Activated CD8-positive, alpha-beta T cell treated with anti-CD3 and anti-CD28 coated beads for 36 hours (primary cell): ENCODE results near the gene SLC35B2. TPM values are rescaled to one million over a fixed set of nuclear protein-coding genes. Genes with fewer than 3 reads are reported as not detected.

Experiments used
- ATAC-seq: fragments of 200-7000 bp; cut with Tn5 transposase; one replicate; pipeline ENCODE4 v1.10.0; 2021; ENCODE audit warnings: mild to moderate bottlenecking, moderate library complexity
- CTCF ChIA-PET: fragments of 350-600 bp; sonication (Branson Sonifier 250); formaldehyde crosslinking; loops from one replicate; lab custom pipeline; 2021; ENCODE audit warnings: antibody characterized with exemption; lab: Charles Lee
- POLR2A ChIA-PET: fragments of 350-600 bp; sonication (Branson Sonifier 250); formaldehyde crosslinking; loops from one replicate; lab custom pipeline; 2021; ENCODE audit warnings: antibody characterized with exemption; lab: Charles Lee
- DNase-seq: peaks from one replicate; pipeline ENCODE4 v3.0.0-alpha.2; 2020
- H3K27ac Mint-ChIP-seq: one replicate; pipeline ENCODE4 v1.8.0; 2021; ENCODE audit warnings: mild to moderate bottlenecking, mixed read lengths
- H3K27me3 Mint-ChIP-seq: one replicate; pipeline ENCODE4 v1.8.0; 2021; ENCODE audit warnings: mixed read lengths
- H3K36me3 Mint-ChIP-seq: one replicate; pipeline ENCODE4 v1.8.0; 2021; ENCODE audit warnings: low read depth, mixed read lengths
- H3K4me1 Mint-ChIP-seq: one replicate; pipeline ENCODE4 v1.8.0; 2021; ENCODE audit warnings: low read depth, mixed read lengths
- H3K4me3 Mint-ChIP-seq: one replicate; pipeline ENCODE4 v1.8.0; 2021; ENCODE audit warnings: mild to moderate bottlenecking, moderate library complexity, mixed read lengths
- H3K9me3 Mint-ChIP-seq: one replicate; pipeline ENCODE4 v1.8.0; 2021; ENCODE audit warnings: mixed read lengths
- CTCF ChIP-seq: fragments of 200-600 bp; IDR thresholded peaks from one replicate; pipeline ENCODE4 v1.8.0; 2022; ENCODE audit warnings: antibody characterized with exemption, mild to moderate bottlenecking
- intact Hi-C: fragments of 100-400 bp; cut with micrococcal nuclease; formaldehyde crosslinking; loops from one replicate; pipeline ENCODE4 v1.10.0; 2022
- total RNA-seq, 2 experiments: library from RNA; stranded (reverse); gene quantifications; one replicate each; pipeline ENCODE4 v1.2.3, GENCODE V29; 2021

SLC35B2 gene
- total RNA-seq, 2 experiments from 2014 or later, result 15.4 to 16.7 TPM

GRCh38 chr6:44278774-44279697 is 21.7 kb upstream of the SLC35B2 start:
- ChIA-PET POLR2A (no interaction called here), CTCF (interaction anchor here (0.8 to 2.1 kb wide), 4 partner anchors 11 to 58 kb away, joined by 3 to 6 read pairs (median 4); no protein-coding TSS in a partner anchor)
- H3K27me3 Mint-ChIP-seq, result peaks cover 33% of the 10 kb centered on the region
- DNase-seq (no peak), ATAC-seq (no peak)
- no peak overlapping the region for H3K4me3 Mint-ChIP-seq
- no peak for TF ChIP-seq CTCF
- H3K27ac Mint-ChIP-seq, result no peak overlapping the region
- no peaks in the 10 kb centered on the region for H3K9me3 Mint-ChIP-seq
- no peaks in the 10 kb centered on the region for H3K36me3 Mint-ChIP-seq
- no peaks in the 10 kb centered on the region for H3K4me1 Mint-ChIP-seq
- intact Hi-C loops, result no loop called here

GRCh38 chr6:44278315-44278714 is 21.0 kb upstream of the SLC35B2 start:
- Mint-ChIP-seq H3K36me3 (no peaks in the 10 kb centered on the region), H3K4me3 (no peak overlapping the region), H3K4me1 (no peaks in the 10 kb centered on the region), H3K27ac (no peak overlapping the region), H3K27me3 (peaks cover 34% of the 10 kb centered on the region), H3K9me3 (no peaks in the 10 kb centered on the region)
- ATAC-seq (no peak), DNase-seq (no peak)
- no peak for TF ChIP-seq CTCF
- ChIA-PET POLR2A (interaction anchor here (1.1 kb wide), 1 partner anchor 31 kb away, joined by 3 read pairs; the partner anchor contains the start of gene HSP90AB1), CTCF (interaction anchor here (0.8 to 2.1 kb wide), 5 partner anchors 10 to 59 kb away, joined by 3 to 6 read pairs (median 5); no protein-coding TSS in a partner anchor)
- intact Hi-C loops, result no loop called here

GRCh38 chr6:44277763-44278162 is 20.4 kb upstream of the SLC35B2 start:
- no peak for TF ChIP-seq CTCF
- Mint-ChIP-seq H3K27me3 (peaks cover 38% of the 10 kb centered on the region), H3K4me1 (no peaks in the 10 kb centered on the region), H3K9me3 (no peaks in the 10 kb centered on the region), H3K4me3 (no peak overlapping the region), H3K36me3 (no peaks in the 10 kb centered on the region), H3K27ac (no peak overlapping the region)
- CTCF ChIA-PET, result interaction anchor here (1.1 to 2.1 kb wide), 4 partner anchors 9 to 59 kb away, joined by 3 to 6 read pairs (median 6); no protein-coding TSS in a partner anchor
- intact Hi-C loops, result no loop called here
- no peak for ATAC-seq
- POLR2A ChIA-PET, result interaction anchor here (1.1 kb wide), 1 partner anchor 31 kb away, joined by 3 read pairs; the partner anchor contains the start of gene HSP90AB1
- DNase-seq, result no peak

- Mint-ChIP-seq H3K27ac (no peak overlapping the region), H3K27me3 (peaks cover 43% of the 10 kb centered on the region), H3K4me1 (no peaks in the 10 kb centered on the region), H3K36me3 (no peaks in the 10 kb centered on the region), H3K9me3 (no peaks in the 10 kb centered on the region), H3K4me3 (no peak overlapping the region)
- intact Hi-C loops, result no loop called here
- DNase-seq, result no peak
- ChIA-PET CTCF (interaction anchor here (0.6 to 2.1 kb wide), 5 partner anchors 9 to 180 kb away, joined by 3 to 6 read pairs (median 4); no protein-coding TSS in a partner anchor), POLR2A (interaction anchor here (1.1 kb wide), 2 partner anchors 30 to 31 kb away, joined by 3 read pairs; partner anchors contain the start of gene HSP90AB1)
- TF ChIP-seq CTCF, result no peak
- no peak for ATAC-seq
These were observed 19.6 kb upstream of the SLC35B2 start for GRCh38 chr6:44276667-44277640.
